ENCODE data around the gene CASZ1. TPM values are rescaled to one million over a fixed set of nuclear protein-coding genes. Genes with fewer than 3 reads are reported as not detected.

The CASZ1 gene
- total RNA-seq, 1 donor from 2014 or later = 4.0 TPM

DNA sequence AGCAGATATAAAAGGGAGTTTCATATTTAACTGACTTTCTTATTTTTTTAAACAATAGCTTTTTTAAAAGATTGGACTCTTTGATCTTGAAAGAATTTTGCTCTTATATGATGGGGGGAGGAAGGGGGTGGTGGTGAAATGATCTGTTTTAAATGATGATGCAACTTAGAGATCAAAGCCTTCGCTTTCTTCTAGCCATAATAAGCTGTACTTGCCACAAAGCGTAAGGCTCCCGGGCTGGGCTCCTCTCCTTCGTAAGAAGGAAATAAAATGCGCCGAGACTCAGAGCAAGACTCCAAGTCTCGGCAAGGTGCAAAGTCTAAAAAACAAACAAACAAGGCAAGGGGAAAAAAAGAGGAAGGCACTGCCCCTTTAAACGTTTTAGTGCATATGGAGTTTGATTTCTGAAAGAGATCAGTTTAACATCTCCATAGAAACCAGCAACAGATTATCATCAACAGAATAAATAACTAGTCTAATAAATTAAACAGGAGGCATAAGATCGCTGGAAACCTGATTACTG is 3.3 kb downstream of the CASZ1 start:
- Histone ChIP-seq H3K4me2 (ENCODE audit: low read length) (peak overlapping the region; percentile 76), H3K27ac (ENCODE audit: low read depth, low read length) (no peak overlapping the region), H3K36me3 (ENCODE audit: insufficient read depth, low read length) (no peaks in the 10 kb centered on the region), H3K4me1 (ENCODE audit: insufficient read depth, low read length) (peaks cover 4% of the 10 kb centered on the region), H4K20me1 (ENCODE audit: insufficient read depth, low read length) (peaks cover 6% of the 10 kb centered on the region), H3K9me3 (ENCODE audit: insufficient read depth, low read depth, low read length) (no peaks in the 10 kb centered on the region), H3K27me3 (ENCODE audit: insufficient read depth, low read length) (peaks cover 57% of the 10 kb centered on the region), H3K4me3 (ENCODE audit: insufficient read depth, low read depth, low read length) (no peak overlapping the region), H3K79me2 (ENCODE audit: insufficient read depth, low read length) (no peaks in the 10 kb centered on the region), H2AFZ (ENCODE audit: low read depth, low read length) (no peak overlapping the region), H3K9ac (ENCODE audit: low read length) (no peak overlapping the region)
- no peaks in the 10 kb centered on the region for H3K36me3 Mint-ChIP-seq (ENCODE audit: low read depth, unreplicated experiment)
- FAIRE-seq = no peak
- peaks cover 15% of the 10 kb centered on the region for H3K27me3 Mint-ChIP-seq (ENCODE audit: low read depth, unreplicated experiment)
- H3K4me3 Mint-ChIP-seq (ENCODE audit: unreplicated experiment) = peak overlapping the region; percentile 77
- H3K27ac Mint-ChIP-seq (ENCODE audit: unreplicated experiment) = no peak overlapping the region
- peaks cover 1% of the 10 kb centered on the region for H3K9me3 Mint-ChIP-seq (ENCODE audit: unreplicated experiment)
- peaks cover 5% of the 10 kb centered on the region for H3K4me1 Mint-ChIP-seq (ENCODE audit: low read depth, unreplicated experiment)
- DNase-seq (ENCODE audit: low read depth) = peak; percentile 15
- no peak for TF ChIP-seq EZH2 (IDR thresholded peaks at IDR 0.05; ENCODE audit: insufficient read depth, low read length)
- TF ChIP-seq, protein P1, sequence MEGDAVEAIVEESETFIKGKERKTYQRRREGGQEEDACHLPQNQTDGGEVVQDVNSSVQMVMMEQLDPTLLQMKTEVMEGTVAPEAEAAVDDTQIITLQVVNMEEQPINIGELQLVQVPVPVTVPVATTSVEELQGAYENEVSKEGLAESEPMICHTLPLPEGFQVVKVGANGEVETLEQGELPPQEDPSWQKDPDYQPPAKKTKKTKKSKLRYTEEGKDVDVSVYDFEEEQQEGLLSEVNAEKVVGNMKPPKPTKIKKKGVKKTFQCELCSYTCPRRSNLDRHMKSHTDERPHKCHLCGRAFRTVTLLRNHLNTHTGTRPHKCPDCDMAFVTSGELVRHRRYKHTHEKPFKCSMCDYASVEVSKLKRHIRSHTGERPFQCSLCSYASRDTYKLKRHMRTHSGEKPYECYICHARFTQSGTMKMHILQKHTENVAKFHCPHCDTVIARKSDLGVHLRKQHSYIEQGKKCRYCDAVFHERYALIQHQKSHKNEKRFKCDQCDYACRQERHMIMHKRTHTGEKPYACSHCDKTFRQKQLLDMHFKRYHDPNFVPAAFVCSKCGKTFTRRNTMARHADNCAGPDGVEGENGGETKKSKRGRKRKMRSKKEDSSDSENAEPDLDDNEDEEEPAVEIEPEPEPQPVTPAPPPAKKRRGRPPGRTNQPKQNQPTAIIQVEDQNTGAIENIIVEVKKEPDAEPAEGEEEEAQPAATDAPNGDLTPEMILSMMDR (IDR thresholded peaks at IDR 0.05; ENCODE audit: insufficient read depth, low read depth, low read length) = no peak

DNA sequence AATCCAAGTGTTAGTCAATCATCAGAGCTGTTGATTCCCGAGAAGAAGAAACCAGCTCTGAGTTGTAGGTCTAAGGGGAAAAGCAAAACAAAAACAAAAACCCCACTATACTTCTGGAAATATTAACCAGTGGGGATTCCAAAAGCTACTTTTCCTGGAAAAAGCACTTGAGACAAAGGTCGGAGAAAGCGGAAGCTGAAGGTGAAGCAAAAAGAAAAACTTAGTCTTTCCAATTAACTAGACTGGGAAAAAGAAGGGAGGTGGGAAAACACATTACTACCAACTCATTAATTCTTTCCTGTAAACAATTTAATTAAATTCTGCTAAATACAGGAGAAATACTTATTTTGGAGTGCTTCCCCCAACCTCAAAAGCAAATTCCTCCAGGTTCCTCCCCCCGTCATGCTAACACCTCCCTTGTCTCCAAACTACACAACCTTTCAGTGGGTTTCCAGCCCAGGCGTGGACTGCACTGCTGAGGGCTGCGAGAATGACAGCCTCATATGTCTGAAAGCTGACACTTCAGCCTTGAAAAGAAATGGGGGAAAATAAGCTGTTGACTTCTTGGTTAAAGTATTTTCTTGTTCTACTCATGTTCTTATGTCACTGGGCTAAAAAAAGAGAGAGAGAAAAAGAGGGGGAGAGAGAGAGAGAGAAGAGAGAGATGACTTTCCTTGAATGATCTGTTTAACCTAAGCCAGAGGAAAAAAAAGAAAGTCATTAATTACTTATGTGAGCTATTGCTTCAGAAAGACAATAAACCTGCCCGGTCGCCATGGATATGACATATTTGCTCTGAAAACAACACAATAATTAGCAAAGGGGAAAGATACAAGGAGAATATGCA is 5.1 kb downstream of the CASZ1 start:
- Histone ChIP-seq H3K9me3 (ENCODE audit: insufficient read depth, low read depth, low read length) (peaks cover 2% of the 10 kb centered on the region), H3K27ac (ENCODE audit: low read depth, low read length) (no peak overlapping the region), H3K4me1 (ENCODE audit: insufficient read depth, low read length) (peaks cover 4% of the 10 kb centered on the region), H3K4me2 (ENCODE audit: low read length) (no peak overlapping the region), H3K4me3 (ENCODE audit: insufficient read depth, low read depth, low read length) (no peak overlapping the region), H3K79me2 (ENCODE audit: insufficient read depth, low read length) (no peaks in the 10 kb centered on the region), H3K36me3 (ENCODE audit: insufficient read depth, low read length) (no peaks in the 10 kb centered on the region), H2AFZ (ENCODE audit: low read depth, low read length) (no peak overlapping the region), H3K9ac (ENCODE audit: low read length) (no peak overlapping the region), H4K20me1 (ENCODE audit: insufficient read depth, low read length) (peaks cover 19% of the 10 kb centered on the region), H3K27me3 (ENCODE audit: insufficient read depth, low read length) (peaks cover 68% of the 10 kb centered on the region)
- peaks cover 5% of the 10 kb centered on the region for H3K4me1 Mint-ChIP-seq (ENCODE audit: low read depth, unreplicated experiment)
- no peak for DNase-seq (ENCODE audit: low read depth)
- TF ChIP-seq EZH2 (IDR thresholded peaks at IDR 0.05; ENCODE audit: insufficient read depth, low read length) = peak; percentile 57
- TF ChIP-seq, protein P1 (IDR thresholded peaks at IDR 0.05; ENCODE audit: insufficient read depth, low read depth, low read length) = no peak
- H3K27me3 Mint-ChIP-seq (ENCODE audit: low read depth, unreplicated experiment) = peaks cover 29% of the 10 kb centered on the region
- no peaks in the 10 kb centered on the region for H3K36me3 Mint-ChIP-seq (ENCODE audit: low read depth, unreplicated experiment)
- H3K4me3 Mint-ChIP-seq (ENCODE audit: unreplicated experiment) = no peak overlapping the region
- H3K9me3 Mint-ChIP-seq (ENCODE audit: unreplicated experiment) = peaks cover 3% of the 10 kb centered on the region
- FAIRE-seq = no peak
- no peak overlapping the region for H3K27ac Mint-ChIP-seq (ENCODE audit: unreplicated experiment)
